IMR-90 (cell line): ENCODE data around the gene TMEM212. TPM values are rescaled to one million over a fixed set of nuclear protein-coding genes. Genes with fewer than 3 reads are reported as not detected.
A peak's percentile ranks its signal among the peaks of the same experiment; 100 is the strongest.

Experiments
- ATAC-seq: fragments of 200-7000 bp; cut with Tn5 transposase; 2 replicates; pipeline ENCODE4 v1.9.1; 2020; ENCODE audit warnings: low read depth, mild to moderate bottlenecking, moderate library complexity
- BruUV-seq: library from RNA; stranded (reverse); fragments of 400-500 nt; replicated peaks from 2 replicates; lab custom pipeline; 2021; lab: Mats Ljungman, UMichigan
- CTCF ChIA-PET: fragments of 300-600 bp; formaldehyde crosslinking; extraction: SDS; loops from one replicate; lab custom pipeline; 2021; ENCODE audit warnings: antibody characterized with exemption; lab: Yijun Ruan, JAX
- POLR2A ChIA-PET: fragments of 300-600 bp; sonication (Branson Sonifier 250); formaldehyde crosslinking; loops from one replicate; lab custom pipeline; 2022; ENCODE audit warnings: antibody characterized with exemption; ENCODE audit not compliant: unreplicated experiment; lab: Charles Lee
- DNase-seq: peaks from one replicate; pipeline ENCODE4 v3.0.0; 2013
- H2AFZ ChIP-seq: replicated peaks from 2 replicates; pipeline ENCODE3; 2013; ENCODE audit warnings: low read length, mild to moderate bottlenecking; ENCODE audit not compliant: poor library complexity
- H2AK5ac ChIP-seq: 2 replicates; pipeline ENCODE4 v1.6.1; 2013; ENCODE audit warnings: low read depth, low read length, inconsistent platforms
- H2AK9ac ChIP-seq: replicated peaks from 2 replicates; pipeline ENCODE3; 2013; ENCODE audit warnings: mild to moderate bottlenecking, low read depth, low read length, moderate library complexity; ENCODE audit not compliant: poor library complexity
- H2BK120ac ChIP-seq: 2 replicates; pipeline ENCODE4 v1.6.1; 2013; ENCODE audit warnings: low read depth, low read length, inconsistent platforms
- H2BK15ac ChIP-seq: 3 replicates; pipeline ENCODE4 v1.6.1; 2013; ENCODE audit warnings: low read depth, low read length, inconsistent platforms
- H2BK20ac ChIP-seq: 2 replicates; pipeline ENCODE4 v1.6.1; 2013; ENCODE audit warnings: low read depth, mild to moderate bottlenecking, inconsistent platforms, low read length, moderate library complexity
- H2BK5ac ChIP-seq: 2 replicates; pipeline ENCODE4 v1.6.1; 2013; ENCODE audit warnings: mild to moderate bottlenecking, low read depth, low read length, inconsistent platforms; ENCODE audit not compliant: poor library complexity, severe bottlenecking
- H3K14ac ChIP-seq: replicated peaks from 2 replicates; pipeline ENCODE4 v1.6.1; 2013; ENCODE audit warnings: low read depth, low read length, inconsistent platforms
- H3K18ac ChIP-seq: 2 replicates; pipeline ENCODE4 v1.6.1; 2013; ENCODE audit warnings: low read depth, low read length, control low read depth
- H3K23ac ChIP-seq: 2 replicates; pipeline ENCODE4 v1.6.1; 2013; ENCODE audit warnings: low read depth, low read length, inconsistent platforms
- H3K27ac ChIP-seq: 2 replicates; pipeline ENCODE4 v1.5.1; 2013; ENCODE audit warnings: mild to moderate bottlenecking, control low read depth, low read length; ENCODE audit not compliant: insufficient read depth
- H3K27me3 ChIP-seq: 2 replicates; pipeline ENCODE4 v1.6.1; 2013; ENCODE audit warnings: low read length; ENCODE audit not compliant: control insufficient read depth, insufficient read depth
- H3K36me3 ChIP-seq: 2 replicates; pipeline ENCODE4 v1.6.1; 2013; ENCODE audit warnings: low read length, mixed read lengths; ENCODE audit not compliant: control insufficient read depth, insufficient read depth
- H3K4ac ChIP-seq: 2 replicates; pipeline ENCODE4 v1.6.1; 2013; ENCODE audit warnings: low read depth, low read length, inconsistent platforms
- H3K4me1 ChIP-seq: 2 replicates; pipeline ENCODE4 v1.6.1; 2013; ENCODE audit warnings: low read length, mixed read lengths; ENCODE audit not compliant: control insufficient read depth, insufficient read depth
- H3K4me2 ChIP-seq: 2 replicates; pipeline ENCODE4 v1.6.1; 2013; ENCODE audit warnings: low read depth, mild to moderate bottlenecking, control low read depth, low read length, moderate library complexity
- H3K4me3 ChIP-seq: 2 replicates; pipeline ENCODE4 v1.5.1; 2013; ENCODE audit warnings: low read depth, mild to moderate bottlenecking, control low read depth, low read length, moderate library complexity; ENCODE audit not compliant: insufficient read depth
- H3K56ac ChIP-seq: 2 replicates; pipeline ENCODE4 v1.6.1; 2013; ENCODE audit warnings: low read length, inconsistent platforms; ENCODE audit not compliant: insufficient read depth; ENCODE audit errors: extremely low read depth
- H3K79me1 ChIP-seq, 2 experiments: 2 replicates each; pipeline ENCODE4 v1.6.1; 2013; ENCODE audit warnings: low read length in 2 of 2, inconsistent platforms in 1 of 2, low read depth in 1 of 2
- H3K9ac ChIP-seq: 2 replicates; pipeline ENCODE4 v1.6.1; 2013; ENCODE audit warnings: low read depth, low read length, control low read depth
- H3K9me1 ChIP-seq: 2 replicates; pipeline ENCODE4 v1.6.1; 2013; ENCODE audit warnings: low read length, inconsistent platforms; ENCODE audit not compliant: insufficient read depth
- H3K9me3 ChIP-seq: 2 replicates; pipeline ENCODE4 v1.6.1; 2013; ENCODE audit warnings: low read length; ENCODE audit not compliant: control insufficient read depth, insufficient read depth
- H4K20me1 ChIP-seq: 2 replicates; pipeline ENCODE4 v1.6.1; 2013; ENCODE audit warnings: low read length, inconsistent platforms; ENCODE audit not compliant: insufficient read depth
- H4K5ac ChIP-seq: 2 replicates; pipeline ENCODE4 v1.6.1; 2013; ENCODE audit warnings: mild to moderate bottlenecking, low read depth, low read length, control low read depth
- H4K8ac ChIP-seq, 2 experiments: 2 replicates each; pipeline ENCODE4 v1.6.1; 2013; ENCODE audit warnings: low read depth in 2 of 2, low read length in 2 of 2, control low read depth in 1 of 2, inconsistent platforms in 1 of 2
- H4K91ac ChIP-seq: 2 replicates; pipeline ENCODE4 v1.6.1; 2013; ENCODE audit warnings: low read depth, low read length, inconsistent platforms; ENCODE audit not compliant: insufficient read depth
- BHLHE40 ChIP-seq: fragments of 150-350 bp; IDR thresholded peaks from 2 replicates; pipeline ENCODE4 v1.6.1; 2016; ENCODE audit warnings: mild to moderate bottlenecking, low read depth, low read length
- CEBPB ChIP-seq: IDR thresholded peaks from 2 replicates; pipeline ENCODE4 v1.6.1; 2012; ENCODE audit warnings: low read depth, low read length, improper control_type of control experiment
- CHD1 ChIP-seq: IDR thresholded peaks from 2 replicates; pipeline ENCODE4 v1.6.1; 2012; ENCODE audit warnings: low read depth, low read length, improper control_type of control experiment
- CTCF ChIP-seq: conservative IDR thresholded peaks from 2 replicates; pipeline ENCODE4 v1.5.1; 2012; ENCODE audit warnings: mild to moderate bottlenecking, low read depth, low read length, improper control_type of control experiment
- ELK1 ChIP-seq: fragments of 150-350 bp; IDR thresholded peaks from 2 replicates; pipeline ENCODE4 v1.6.1; 2016; ENCODE audit warnings: low read depth, mild to moderate bottlenecking, low read length, moderate library complexity, borderline replicate concordance
- FOS ChIP-seq: fragments of 150-350 bp; IDR thresholded peaks from 2 replicates; pipeline ENCODE4 v1.6.1; 2016; ENCODE audit warnings: low read depth, low read length
- MAFK ChIP-seq: IDR thresholded peaks from 2 replicates; pipeline ENCODE4 v1.6.1; 2012; ENCODE audit warnings: low read depth, low read length, improper control_type of control experiment
- MAZ ChIP-seq: IDR thresholded peaks from 2 replicates; pipeline ENCODE4 v1.6.1; 2012; ENCODE audit warnings: low read depth, mild to moderate bottlenecking, low read length, improper control_type of control experiment, moderate library complexity, borderline replicate concordance
- MXI1 ChIP-seq: IDR thresholded peaks from 2 replicates; pipeline ENCODE4 v1.6.1; 2012; ENCODE audit warnings: low read depth, mild to moderate bottlenecking, low read length, moderate library complexity, borderline replicate concordance
- NFE2L2 ChIP-seq: fragments of 150-350 bp; IDR thresholded peaks from 2 replicates; pipeline ENCODE4 v1.6.1; 2016; ENCODE audit warnings: low read depth, mild to moderate bottlenecking, low read length
- POLR2A ChIP-seq: IDR thresholded peaks from 2 replicates; pipeline ENCODE4 v1.6.1; 2012; ENCODE audit warnings: mild to moderate bottlenecking, low read depth, low read length
- RCOR1 ChIP-seq: IDR thresholded peaks from 2 replicates; pipeline ENCODE4 v1.6.1; 2012; ENCODE audit warnings: mild to moderate bottlenecking, low read length, improper control_type of control experiment; ENCODE audit not compliant: insufficient replicate concordance
- RFX5 ChIP-seq: IDR thresholded peaks from 2 replicates; pipeline ENCODE4 v1.8.0; 2012; ENCODE audit warnings: low read depth, mild to moderate bottlenecking, low read length, moderate library complexity
- SMC3 ChIP-seq: fragments of 150-350 bp; IDR thresholded peaks from 2 replicates; pipeline ENCODE4 v1.6.1; 2016; ENCODE audit warnings: low read depth, mild to moderate bottlenecking, antibody characterized with exemption, low read length, moderate library complexity
- WGBS, 2 experiments: methylation state at CpG; one replicate each; pipeline versions ENCODE4 v1.1.5 to v1.1.7; 2013; ENCODE audit warnings: missing lambda C conversion rate in 2 of 2; ENCODE audit not compliant: insufficient read length in 1 of 2; ENCODE audit errors: extremely low coverage in 2 of 2; 5-methylcytosine and 5-hydroxymethylcytosine counted together
- dilution Hi-C: fragments of 300-500 bp; cut with HindIII; formaldehyde crosslinking; loops from one replicate; pipeline ENCODE4 v1.14.3; 2018; ENCODE audit warnings: low sequenced_read_pairs; ENCODE audit not compliant: unreplicated experiment
- in situ Hi-C: fragments of 300-500 bp; cut with MboI; formaldehyde crosslinking; loops from 3 replicates; pipeline ENCODE4 v1.14.3; 2019; ENCODE audit warnings: low sequenced_read_pairs, inconsistent platforms, mixed read lengths
- intact Hi-C: fragments of 100-400 bp; cut with micrococcal nuclease; formaldehyde crosslinking; loops from 2 replicates; pipeline ENCODE4 v1.10.0; 2022
- polyA plus RNA-seq, 3 experiments: library from polyadenylated mRNA; depleted of rRNA; stranded (reverse); fragments of >200 nt; gene quantifications; 2 replicates each; pipeline ENCODE4 v1.2.3, GENCODE V29; 2012; ENCODE audit warnings: low replicate concordance in 1 of 3
- total RNA-seq: library from RNA; depleted of rRNA; stranded (reverse); fragments of >200 nt; gene quantifications from 2 replicates; pipeline ENCODE4 v1.2.3, GENCODE V29; 2012

The TMEM212 gene
- total and polyA plus RNA-seq, 2 of the 4 experiments (the other 2 are of a cell fraction): not detected

GRCh38 chr3:171833789-171834460 lies 9.2 kb upstream of the TMEM212 start (continued):
- no peak for TF ChIP-seq MAZ
- no peak for TF ChIP-seq MXI1
- no peak for TF ChIP-seq POLR2A
- no peak for TF ChIP-seq NFE2L2
- no peak for TF ChIP-seq CHD1
- TF ChIP-seq RFX5: peak; percentile 70; the same call in 1 of the 2 replicates

GRCh38 chr3:171834461-171834801 lies 8.7 kb upstream of the TMEM212 start:
- Histone ChIP-seq H3K9me1 (no peaks in the 10 kb centered on the region; the same call in 1 of the 2 replicates), H3K18ac (peak overlapping the region; percentile 49), H3K4me2 (no peak overlapping the region), H3K9me3 (no peaks in the 10 kb centered on the region), H2BK15ac (peak overlapping the region; percentile 75; the same call in 2 of the 3 replicates), H2AK5ac (peak overlapping the region; percentile 72; the same call in 1 of the 2 replicates), H2BK120ac (peak overlapping the region; percentile 72), H3K27me3 (no peaks in the 10 kb centered on the region), H3K4me1 (peaks cover 8% of the 10 kb centered on the region), H2AFZ (no peak overlapping the region), H4K91ac (peak overlapping the region; percentile 59), H3K23ac (0 out of 2 replicates have a peak overlapping the region, but pooled peaks have one; percentile 9), H4K8ac (peak overlapping the region; percentile 25 to 58), H2BK5ac (peak overlapping the region; percentile 62), H4K20me1 (no peaks in the 10 kb centered on the region), H3K4me3 (no peak overlapping the region), H3K36me3 (no peaks in the 10 kb centered on the region), H3K27ac (peak overlapping the region; percentile 46; the same call in 1 of the 2 replicates), H3K56ac (peak overlapping the region; percentile 68), H3K9ac (no peak overlapping the region), H3K14ac (peak overlapping the region; percentile 75), H4K5ac (no peak overlapping the region), H2BK20ac (peak overlapping the region; percentile 87), H3K4ac (peak overlapping the region; percentile 75), H2AK9ac (no peak overlapping the region), H3K79me1 (0 out of 4 replicates have a peak, but pooled peaks cover 0 to 4% of the 10 kb centered on the region in 2 experiments)
- intact Hi-C loops: loop anchor here (5.0 kb wide), 1 partner anchor 52 kb away; no protein-coding TSS in a partner anchor
- no peak for DNase-seq
- 95% methylated on average over 3 of the region's 5 CpGs; no CpG with 5 or more reads in 1 of the 2 experiments for WGBS, 2 experiments
- no peak for TF ChIP-seq BHLHE40
- TF ChIP-seq CTCF: no peak
- TF ChIP-seq RCOR1: no peak
- no peak for TF ChIP-seq CEBPB
- no peak for TF ChIP-seq POLR2A
- TF ChIP-seq FOS: no peak
- TF ChIP-seq NFE2L2: no peak
- TF ChIP-seq MAZ: no peak
- no peak for TF ChIP-seq SMC3
- TF ChIP-seq ELK1: no peak
- TF ChIP-seq RFX5: no peak
- no peak for TF ChIP-seq MAFK
- no peak for ATAC-seq
- ChIA-PET POLR2A (no interaction called here), CTCF (interaction anchor here (0.5 to 1.5 kb wide), 5 partner anchors 28 to 305 kb away, joined by 3 to 6 read pairs (median 3); no protein-coding TSS in a partner anchor)
- dilution Hi-C loops: no loop called here
- no TSS peak for BruUV-seq
- in situ Hi-C loops: no loop called here
